ENCODE results near the gene MED20.

- TF ChIP-seq POLR2A (IDR thresholded peaks at IDR 0.05; ENCODE audit: low read depth) (no peak), CTCF (IDR thresholded peaks at IDR 0.05) (no peak), EP300 (IDR thresholded peaks at IDR 0.05) (no peak), POLR2AphosphoS5 (IDR thresholded peaks at IDR 0.05) (no peak)
Observed at GRCh38 chr6:41914869-41915530, 5.9 kb downstream of the MED20 start.

All from esophagus muscularis mucosa (tissue), 4 donors.